HT-29 (cell line): ENCODE measurements around the gene HTR7. TPM values are rescaled to one million over a fixed set of nuclear protein-coding genes. Genes with fewer than 3 reads are reported as not detected.
"Not testable (repeated sequence)": the region's sequence is repeated elsewhere in the genome, so short reads cannot be mapped to it uniquely, and the experiment has no call there.

Experiments used
- DNase-seq: peaks from one replicate; pipeline ENCODE4 v3.0.0-alpha.2; 2015; ENCODE audit warnings: low spot score
- total RNA-seq: library from RNA; depleted of rRNA; stranded (reverse); fragments of >200 nt; shearing (Covaris generic); gene quantifications from 2 replicates; pipeline ENCODE4 v1.2.3, GENCODE V29; 2014

HTR7 gene
- total RNA-seq, 1 experiment from 2014 or later: not detected

DNA sequence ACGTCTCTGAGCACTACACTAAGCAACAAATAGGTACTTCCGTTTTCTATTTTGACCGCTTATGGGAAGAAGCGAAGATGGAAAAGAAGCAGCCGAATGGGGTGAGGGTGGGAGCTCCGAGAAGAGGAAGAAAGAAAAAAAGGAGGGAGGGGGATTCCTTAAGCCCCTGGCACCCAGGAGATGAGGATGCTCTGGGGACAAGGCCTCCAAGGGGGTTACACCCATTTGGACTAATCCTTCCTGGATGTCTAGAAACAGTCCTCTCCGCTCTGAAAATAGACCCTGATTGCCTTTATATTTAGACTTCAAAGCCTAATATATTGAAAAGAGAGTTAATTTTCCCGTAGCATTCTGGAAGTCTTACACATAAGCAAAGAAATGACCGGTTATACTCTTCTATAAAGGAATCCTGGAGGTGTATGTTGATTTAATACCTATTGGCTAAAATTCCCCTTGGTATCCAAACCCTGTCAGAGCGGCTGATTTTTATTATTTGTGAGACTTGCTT lies 676 bp upstream of the HTR7 start:
- DNase-seq: no peak

- DNase-seq: no peak
Measured at GRCh38 chr10:90856964-90857634, 740 bp downstream of the HTR7 start.

- DNase-seq: no peak
Measured at GRCh38 chr10:90856261-90856660, 1.6 kb downstream of the HTR7 start.

- no peak for DNase-seq
Measured at GRCh38 chr10:90855126-90855525, 2.7 kb downstream of the HTR7 start.

- no peak for DNase-seq
Measured at GRCh38 chr10:90849956-90850749, 7.7 kb downstream of the HTR7 start.

DNA sequence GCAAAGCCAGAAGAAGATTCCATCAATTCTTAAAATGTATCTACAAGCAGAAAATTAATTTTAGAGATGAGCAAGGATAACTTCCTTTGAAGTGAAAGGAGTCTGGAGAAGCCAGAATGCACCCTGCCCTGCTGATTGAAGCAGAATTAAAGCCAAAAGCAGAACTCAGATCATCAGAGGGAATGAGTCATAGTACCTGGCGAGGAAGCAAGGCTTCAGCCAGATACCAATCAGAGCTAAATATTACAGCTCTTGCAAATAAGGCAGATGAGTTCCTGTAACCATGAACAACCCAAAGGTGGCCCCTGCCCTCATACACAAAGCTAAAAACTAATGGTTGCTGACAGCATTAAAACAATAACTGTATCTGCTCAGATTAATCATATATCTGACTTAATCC lies 10.4 kb downstream of the HTR7 start:
- no peak for DNase-seq

DNA sequence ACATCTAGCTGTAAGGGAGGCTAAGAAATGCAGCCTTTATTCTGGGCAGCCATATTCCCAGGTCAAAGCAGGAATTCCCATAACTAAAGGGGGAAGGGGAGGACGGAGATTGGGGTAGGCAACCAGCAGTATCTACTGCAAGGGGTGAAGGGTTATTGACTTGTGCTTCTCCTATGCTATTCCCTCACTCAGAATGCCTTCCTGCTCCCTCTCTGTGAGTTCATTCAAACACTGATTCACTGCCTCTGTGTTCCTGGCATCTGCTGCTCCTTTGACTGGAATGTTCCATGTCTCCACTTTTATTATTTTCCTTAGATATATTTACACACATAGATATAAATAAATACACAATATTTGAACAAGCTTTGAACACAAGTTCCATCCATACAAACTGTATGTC lies 11.1 kb downstream of the HTR7 start:
- DNase-seq: no peak

GRCh38 chr10:90845726-90846125 lies 12.1 kb downstream of the HTR7 start:
- no peak for DNase-seq

DNA sequence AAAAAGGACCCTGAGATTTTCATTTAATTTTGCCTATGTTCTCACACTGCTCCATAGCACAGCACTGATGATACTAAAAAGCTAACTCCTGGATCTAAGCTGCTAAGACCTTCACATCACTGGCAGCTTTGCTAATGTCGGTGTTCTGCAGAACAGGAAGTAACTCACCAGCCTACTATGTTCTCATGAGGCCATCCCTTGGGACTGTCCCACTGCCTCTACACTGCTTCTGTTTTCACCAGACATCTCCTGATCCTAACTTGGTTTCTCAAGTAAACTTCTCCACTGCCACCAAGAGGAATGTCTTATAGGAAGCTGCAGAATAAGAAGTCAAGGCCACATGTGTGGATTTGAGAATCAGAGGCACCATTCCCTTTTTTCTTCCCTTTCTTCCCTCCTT lies 15.1 kb downstream of the HTR7 start:
- DNase-seq: no peak

DNA sequence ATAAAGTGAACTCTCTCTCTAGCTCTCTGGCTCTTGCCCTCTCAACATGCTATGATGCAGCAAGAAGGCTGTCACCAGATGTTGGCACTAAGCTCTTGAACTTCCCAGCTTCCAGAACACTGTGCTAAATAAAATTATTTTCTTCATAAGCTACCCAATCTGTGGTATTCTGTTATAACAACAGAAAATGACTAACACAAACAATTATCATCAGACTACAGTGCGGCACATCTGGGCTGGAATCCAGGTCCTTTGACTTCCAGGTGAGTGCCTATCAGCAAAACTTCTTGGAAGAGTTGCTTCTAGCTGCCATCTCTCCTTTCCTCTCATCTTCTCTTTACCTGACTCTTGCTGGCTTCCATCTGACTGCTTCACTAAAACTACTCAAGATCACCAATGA lies 20.4 kb downstream of the HTR7 start:
- DNase-seq: no peak

DNA sequence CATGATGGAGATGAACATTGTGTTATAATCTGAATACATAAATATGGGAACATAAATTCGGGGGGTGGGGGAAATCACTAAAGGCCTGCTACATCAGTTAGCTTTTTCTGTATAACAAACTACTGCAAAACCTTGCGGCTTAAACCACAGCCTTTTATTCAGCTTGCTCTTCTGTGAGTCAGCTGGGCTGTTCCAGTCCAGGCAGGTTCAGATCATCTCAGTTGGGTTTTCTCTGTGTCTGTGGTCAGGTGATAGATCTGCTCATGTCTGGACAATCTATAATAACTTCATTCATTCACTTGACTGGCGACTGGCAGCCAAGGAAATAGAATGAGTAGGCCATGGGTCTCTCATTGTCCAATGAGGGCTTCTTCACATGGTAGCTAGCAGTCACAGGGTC lies 23.5 kb downstream of the HTR7 start:
- DNase-seq: no peak

DNA sequence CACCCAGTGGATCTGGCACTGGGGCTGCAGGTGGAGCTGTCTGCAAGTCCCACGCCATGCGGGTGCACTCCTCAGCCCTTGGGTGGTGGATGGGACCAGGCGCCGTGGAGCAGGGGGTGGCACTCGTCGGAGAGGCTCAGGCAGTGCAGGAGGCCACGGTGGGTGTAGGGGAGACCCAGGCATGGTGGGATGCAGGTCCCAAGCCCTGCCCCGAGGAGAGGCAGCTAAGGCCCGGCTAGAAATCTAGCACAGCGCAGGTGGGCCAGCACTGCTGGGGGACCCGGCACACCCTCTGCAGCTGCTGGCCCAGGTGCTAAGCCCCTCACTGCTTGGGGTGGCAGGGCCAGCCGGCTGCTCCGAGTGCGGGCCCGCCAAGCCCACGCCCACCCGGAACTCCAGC lies 25.7 kb downstream of the HTR7 start:
- no peak for DNase-seq

DNA sequence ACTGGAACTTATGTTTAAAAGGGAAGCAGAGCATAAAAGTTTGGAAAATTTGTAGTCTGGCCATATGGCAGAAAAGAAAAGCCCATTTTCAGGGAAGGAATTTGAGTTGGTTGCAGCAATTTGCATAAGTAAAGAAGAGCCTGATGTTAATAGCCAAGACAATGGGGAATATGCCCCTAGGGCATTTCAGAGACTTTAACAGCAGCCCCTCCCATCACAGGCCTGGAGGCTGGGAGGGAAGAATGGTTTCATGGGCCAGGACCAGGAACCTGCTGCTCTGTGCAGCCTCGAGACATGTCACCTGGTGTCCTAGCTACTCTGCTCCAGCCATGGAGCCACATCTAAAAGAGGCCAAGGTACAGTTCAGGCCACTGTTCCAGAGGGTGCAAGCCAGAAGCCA lies 35.3 kb downstream of the HTR7 start:
- no peak for DNase-seq

GRCh38 chr10:90821864-90822263 lies 36.0 kb downstream of the HTR7 start:
- DNase-seq: not testable (repeated sequence)

GRCh38 chr10:90819911-90820310 lies 37.9 kb downstream of the HTR7 start:
- DNase-seq: no peak

DNA sequence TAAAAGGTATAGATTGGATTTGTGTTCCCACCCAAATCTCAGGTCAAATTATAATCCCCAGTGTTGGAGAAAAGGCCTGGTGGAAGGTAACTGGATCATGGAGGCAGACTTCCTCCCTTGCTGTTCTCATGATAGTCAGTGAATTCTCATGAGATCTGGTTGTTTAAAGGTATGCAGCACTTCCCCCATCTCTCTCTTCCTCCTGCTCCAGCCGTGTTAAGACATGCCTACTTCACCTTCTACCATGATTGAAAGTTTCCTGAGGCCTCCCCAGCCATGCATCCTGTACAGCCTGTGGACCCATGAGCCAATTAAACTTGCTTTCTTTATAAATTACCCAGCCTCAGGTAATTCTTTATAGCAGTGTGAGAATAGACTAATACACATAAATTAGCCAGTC lies 39.1 kb downstream of the HTR7 start:
- DNase-seq: no peak

- DNase-seq: no peak
Measured at GRCh38 chr10:90817128-90817889, 40.5 kb downstream of the HTR7 start.

- DNase-seq: no peak
Measured at GRCh38 chr10:90816466-90816865, 41.4 kb downstream of the HTR7 start.

- no peak for DNase-seq
Measured at GRCh38 chr10:90813594-90814365, 44.1 kb downstream of the HTR7 start.

GRCh38 chr10:90807106-90807505 lies 50.7 kb downstream of the HTR7 start:
- not testable (repeated sequence) for DNase-seq

DNA sequence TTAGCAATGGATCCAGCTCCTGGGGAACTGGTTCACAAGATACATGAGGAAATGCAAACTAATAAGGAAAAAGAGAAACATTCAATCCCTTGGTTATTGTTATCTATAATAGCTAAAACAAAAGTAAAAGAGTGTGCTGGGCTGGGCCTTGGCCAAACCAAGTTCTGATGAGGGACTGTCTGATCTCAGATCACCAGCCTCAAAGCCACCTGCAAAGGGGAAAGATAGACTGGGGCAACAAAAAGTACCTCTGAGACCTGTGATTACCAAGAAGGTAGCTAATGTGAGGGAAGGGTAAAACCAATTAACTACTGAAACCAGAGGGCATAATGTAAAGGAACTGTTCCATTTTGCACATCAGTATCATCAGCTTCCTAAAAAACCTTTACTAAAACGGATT lies 51.2 kb downstream of the HTR7 start:
- DNase-seq: no peak

GRCh38 chr10:90805206-90805605 lies 52.6 kb downstream of the HTR7 start:
- no peak for DNase-seq
